EL (cell line): ENCODE results near the gene DPP10.
"Not testable (repeated sequence)": the region's sequence is repeated elsewhere in the genome, so short reads cannot be mapped to it uniquely, and the experiment has no call there.

Experiments
- DNase-seq: peaks from one replicate; pipeline ENCODE4 v3.0.0-alpha.2; 2016

Gene DPP10

GRCh38 chr2:114729026-114729425 is 286.6 kb downstream of the DPP10 start:
- DNase-seq: no peak

GRCh38 chr2:114735126-114735525 is 292.7 kb downstream of the DPP10 start:
- DNase-seq: no peak

GRCh38 chr2:114742245-114742644 is 299.8 kb downstream of the DPP10 start:
- DNase-seq: no peak

GRCh38 chr2:114745700-114746099 is 303.3 kb downstream of the DPP10 start:
- no peak for DNase-seq

GRCh38 chr2:114748175-114748574 is 305.7 kb downstream of the DPP10 start:
- not testable (repeated sequence) for DNase-seq

- DNase-seq: no peak
Observed at GRCh38 chr2:114752425-114752824, 310.0 kb downstream of the DPP10 start.

GRCh38 chr2:114753145-114753544 is 310.7 kb downstream of the DPP10 start:
- DNase-seq: no peak

- no peak for DNase-seq
Observed at GRCh38 chr2:114754907-114755563, 312.6 kb downstream of the DPP10 start.

- DNase-seq: no peak
Observed at GRCh38 chr2:114762376-114762775, 319.9 kb downstream of the DPP10 start.

- DNase-seq: no peak
Observed at GRCh38 chr2:114762986-114763385, 320.5 kb downstream of the DPP10 start.

- no peak for DNase-seq
Observed at GRCh38 chr2:114769110-114769509, 326.7 kb downstream of the DPP10 start.

- DNase-seq: no peak
Observed at GRCh38 chr2:114769991-114770390, 327.6 kb downstream of the DPP10 start.

GRCh38 chr2:114784046-114784445 is 341.6 kb downstream of the DPP10 start:
- DNase-seq: no peak

GRCh38 chr2:114784890-114785583 is 342.6 kb downstream of the DPP10 start:
- no peak for DNase-seq

- DNase-seq: no peak
Observed at GRCh38 chr2:114786901-114787300, 344.5 kb downstream of the DPP10 start.

- no peak for DNase-seq
Observed at GRCh38 chr2:114787486-114787885, 345.0 kb downstream of the DPP10 start.

- no peak for DNase-seq
Observed at GRCh38 chr2:114789989-114790388, 347.5 kb downstream of the DPP10 start.

- no peak for DNase-seq
Observed at GRCh38 chr2:114797540-114797939, 355.1 kb downstream of the DPP10 start.

- no peak for DNase-seq
Observed at GRCh38 chr2:114797942-114798341, 355.5 kb downstream of the DPP10 start.

GRCh38 chr2:114800371-114800770 is 357.9 kb downstream of the DPP10 start:
- no peak for DNase-seq

GRCh38 chr2:114805195-114805594 is 362.8 kb downstream of the DPP10 start:
- no peak for DNase-seq

- no peak for DNase-seq
Observed at GRCh38 chr2:114810092-114810491, 367.7 kb downstream of the DPP10 start.

- no peak for DNase-seq
Observed at GRCh38 chr2:114812261-114812660, 369.8 kb downstream of the DPP10 start.

- DNase-seq: no peak
Observed at GRCh38 chr2:114814355-114814754, 371.9 kb downstream of the DPP10 start.

GRCh38 chr2:114821055-114821454 is 378.6 kb downstream of the DPP10 start:
- DNase-seq: no peak
